Nucleus accumbens (tissue), 56 donors: ENCODE data around the gene ZSCAN18.

Source experiments
- DNase-seq, 56 donors: peaks; one replicate each; lab custom pipeline; 2025; lab: John Stamatoyannopoulos, UW

ZSCAN18 gene

GRCh38 chr19:58086825-58087710, 11.0 kb downstream of the ZSCAN18 start:
- no peak for DNase-seq

GRCh38 chr19:58085348-58085875, 12.6 kb downstream of the ZSCAN18 start:
- DNase-seq = no peak

GRCh38 chr19:58084596-58085347, 13.3 kb downstream of the ZSCAN18 start:
- DNase-seq = no peak

DNA sequence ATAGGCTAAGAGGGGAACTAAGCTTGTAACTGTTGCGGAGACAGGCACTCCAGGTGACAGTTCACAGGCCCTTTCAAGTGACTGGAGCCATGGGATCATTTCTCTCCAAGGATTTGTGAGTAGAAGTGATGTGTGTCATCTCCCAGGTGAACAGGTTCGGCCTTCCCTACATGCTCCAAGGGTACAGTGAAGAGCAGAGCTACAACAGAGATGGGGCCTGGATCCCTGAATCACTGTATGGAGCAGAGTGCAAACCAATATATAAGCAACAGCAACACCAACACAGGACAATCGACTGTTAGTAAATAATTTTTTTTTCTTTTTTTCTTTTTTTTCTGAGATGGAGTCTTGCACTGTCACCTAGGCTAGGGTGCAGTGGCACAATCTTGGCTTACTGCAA, 15.0 kb downstream of the ZSCAN18 start:
- no peak for DNase-seq

DNA sequence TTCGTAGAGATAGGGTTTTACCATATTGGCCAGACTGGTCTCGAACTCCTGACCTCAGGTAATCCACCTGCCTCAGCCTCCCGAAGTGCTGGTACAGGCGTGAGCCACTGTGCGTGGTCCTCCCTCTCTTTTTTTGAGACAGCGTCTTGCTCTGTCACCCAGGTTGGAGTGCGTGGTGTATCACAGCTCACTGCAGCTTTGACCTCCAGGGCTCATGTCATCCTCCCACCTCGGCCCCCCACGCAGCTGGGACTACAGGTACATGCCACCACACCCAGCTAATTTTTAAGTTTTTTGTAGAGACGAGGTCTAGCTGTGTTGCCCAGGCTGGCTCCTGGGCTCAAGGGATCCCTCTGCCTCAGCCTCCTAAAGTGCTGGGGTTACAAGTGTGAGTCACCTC, 18.2 kb downstream of the ZSCAN18 start:
- DNase-seq = peak in 1 of 56 donors; percentile 52

DNA sequence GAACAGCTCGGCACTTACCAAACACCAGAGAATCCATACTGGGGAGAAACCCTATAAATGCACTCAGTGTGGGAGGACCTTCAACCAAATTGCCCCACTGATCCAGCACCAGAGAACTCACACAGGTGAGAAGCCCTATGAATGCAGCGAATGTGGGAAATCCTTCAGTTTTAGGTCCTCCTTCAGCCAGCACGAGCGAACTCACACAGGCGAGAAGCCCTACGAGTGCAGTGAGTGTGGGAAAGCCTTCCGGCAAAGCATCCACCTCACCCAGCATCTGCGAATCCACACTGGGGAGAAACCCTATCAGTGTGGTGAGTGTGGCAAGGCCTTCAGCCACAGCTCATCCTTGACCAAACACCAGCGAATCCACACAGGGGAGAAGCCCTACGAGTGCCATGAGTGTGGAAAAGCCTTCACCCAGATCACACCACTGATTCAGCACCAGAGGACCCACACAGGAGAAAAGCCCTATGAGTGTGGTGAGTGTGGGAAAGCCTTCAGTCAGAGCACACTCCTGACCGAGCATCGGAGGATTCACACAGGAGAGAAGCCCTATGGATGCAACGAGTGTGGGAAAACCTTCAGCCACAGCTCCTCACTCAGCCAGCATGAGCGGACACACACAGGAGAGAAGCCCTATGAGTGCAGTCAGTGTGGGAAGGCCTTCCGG, 30.7 kb downstream of the ZSCAN18 start:
- no peak for DNase-seq

GRCh38 chr19:58063712-58064111, 34.3 kb downstream of the ZSCAN18 start:
- no peak for DNase-seq

- no peak for DNase-seq
Measured at GRCh38 chr19:58060231-58060630, 37.8 kb downstream of the ZSCAN18 start.

DNA sequence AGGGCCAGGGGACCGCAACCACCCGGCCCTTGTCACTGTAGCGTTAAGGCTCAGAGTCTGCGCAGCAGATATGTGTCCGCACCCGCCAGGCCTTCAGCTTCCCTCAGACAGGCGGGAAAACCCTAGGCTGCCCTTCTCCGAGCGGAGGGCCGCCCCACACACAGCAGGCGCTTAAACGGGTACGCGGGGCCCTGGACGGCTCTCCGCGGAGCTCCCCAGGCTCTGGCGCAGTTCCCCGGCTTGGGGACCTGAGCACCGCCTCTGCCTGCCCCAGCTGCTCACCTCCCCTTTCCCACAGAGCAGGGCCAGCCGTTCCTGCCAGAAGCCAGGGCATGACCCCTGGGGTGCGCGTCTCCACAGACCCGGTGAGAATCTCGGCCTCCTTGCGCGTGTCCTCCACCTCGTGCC, 38.4 kb downstream of the ZSCAN18 start:
- DNase-seq = peak in 4 of 56 donors; percentile 36 to 54 (median 42)

DNA sequence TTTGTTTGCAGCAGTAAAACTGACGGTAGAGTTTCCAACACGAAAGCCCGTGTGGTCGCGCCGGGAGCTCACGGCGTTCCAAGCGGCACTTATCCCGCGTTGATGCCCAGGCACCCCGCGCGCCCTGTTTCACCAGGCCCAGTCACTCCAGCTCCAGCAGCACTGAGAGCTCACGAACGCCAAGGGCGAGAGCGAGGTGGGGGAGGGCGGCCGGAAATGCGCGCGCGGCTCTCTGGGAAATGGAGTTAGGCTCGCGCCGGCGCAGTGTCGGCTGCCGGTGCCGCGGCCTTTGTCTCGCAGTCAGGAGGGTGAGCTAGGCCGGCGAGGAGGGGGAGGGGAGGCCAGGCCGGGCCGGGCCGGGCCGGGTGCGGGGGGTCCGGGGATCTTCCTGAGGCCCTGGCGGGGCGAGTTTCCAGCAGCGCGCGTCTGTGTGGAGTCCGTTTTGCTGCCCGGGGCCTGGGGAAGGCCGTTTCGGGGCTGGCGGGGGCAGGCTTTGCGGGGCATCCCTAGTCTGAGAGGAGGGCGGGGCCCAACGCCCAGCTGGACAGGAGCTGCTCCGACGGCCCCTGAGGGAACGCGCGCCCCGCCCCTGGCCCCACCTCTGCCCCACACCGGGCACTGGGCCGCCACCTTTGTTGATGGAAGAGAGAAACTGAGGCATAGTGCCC, 38.9 kb downstream of the ZSCAN18 start, which contains the start of gene ZNF135:
Gene ZNF135 (plus strand): TSS at position 280 of the 668 bp plus-strand sequence. CDS start 721 bp downstream, outside the sequence.
- peak in 55 of 56 donors; percentile 30 to 94 (median 86) for DNase-seq

GRCh38 chr19:58058467-58058866, 39.6 kb downstream of the ZSCAN18 start:
- DNase-seq = peak in 10 of 56 donors; percentile 5 to 52 (median 24)

DNA sequence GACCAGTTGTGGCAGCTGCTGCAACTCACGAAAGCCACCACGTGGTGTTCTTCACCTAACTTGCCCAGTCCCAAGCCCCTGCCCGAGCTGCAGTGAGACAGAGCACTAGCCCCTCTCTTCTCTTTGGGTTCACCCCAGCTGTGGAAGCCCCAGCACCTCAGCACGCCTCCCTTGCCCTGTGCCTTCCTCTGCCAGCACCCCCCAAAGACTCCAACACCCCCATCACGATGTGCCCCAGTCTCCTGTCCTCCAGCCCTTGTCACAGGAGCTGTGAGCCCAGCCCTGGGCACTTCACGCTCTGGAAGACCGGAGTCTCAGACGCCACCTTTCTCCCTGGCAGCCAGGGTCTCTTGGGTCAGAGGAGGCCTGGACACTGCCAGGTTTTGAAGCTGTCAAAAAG, 41.2 kb downstream of the ZSCAN18 start:
- DNase-seq = no peak

- no peak for DNase-seq
Measured at GRCh38 chr19:58056261-58056660, 41.8 kb downstream of the ZSCAN18 start.

GRCh38 chr19:58054901-58055874, 42.8 kb downstream of the ZSCAN18 start:
- DNase-seq = peak in 50 of 56 donors; percentile 5 to 83 (median 50)

DNA sequence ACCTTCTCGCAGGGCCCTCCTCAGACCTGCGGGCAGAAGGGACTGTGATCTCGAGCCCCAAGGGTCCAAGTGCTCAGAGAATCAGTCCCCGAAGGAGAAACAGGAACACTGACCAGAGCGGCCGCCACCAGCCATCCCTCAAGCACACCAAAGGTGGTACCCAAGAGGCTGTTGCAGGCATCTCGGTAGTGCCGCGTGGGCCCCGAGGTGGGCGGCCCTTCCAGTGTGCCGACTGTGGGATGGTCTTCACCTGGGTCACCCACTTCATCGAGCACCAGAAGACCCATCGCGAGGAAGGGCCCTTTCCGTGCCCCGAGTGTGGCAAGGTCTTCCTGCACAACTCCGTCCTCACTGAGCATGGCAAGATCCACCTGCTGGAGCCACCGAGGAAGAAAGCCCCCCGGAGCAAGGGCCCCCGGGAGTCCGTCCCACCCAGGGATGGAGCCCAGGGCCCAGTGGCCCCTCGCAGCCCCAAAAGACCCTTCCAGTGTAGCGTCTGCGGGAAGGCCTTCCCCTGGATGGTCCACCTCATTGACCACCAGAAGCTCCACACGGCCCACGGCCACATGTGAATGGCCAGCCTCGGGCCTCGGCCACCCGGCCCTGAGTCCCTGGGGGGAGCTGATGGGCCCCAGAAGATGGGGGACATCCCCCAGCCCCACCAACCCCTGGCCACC, 44.4 kb downstream of the ZSCAN18 start:
- no peak for DNase-seq

- no peak for DNase-seq
Measured at GRCh38 chr19:58052256-58052655, 45.8 kb downstream of the ZSCAN18 start.

GRCh38 chr19:58047672-58048071, 50.4 kb downstream of the ZSCAN18 start:
- no peak for DNase-seq

DNA sequence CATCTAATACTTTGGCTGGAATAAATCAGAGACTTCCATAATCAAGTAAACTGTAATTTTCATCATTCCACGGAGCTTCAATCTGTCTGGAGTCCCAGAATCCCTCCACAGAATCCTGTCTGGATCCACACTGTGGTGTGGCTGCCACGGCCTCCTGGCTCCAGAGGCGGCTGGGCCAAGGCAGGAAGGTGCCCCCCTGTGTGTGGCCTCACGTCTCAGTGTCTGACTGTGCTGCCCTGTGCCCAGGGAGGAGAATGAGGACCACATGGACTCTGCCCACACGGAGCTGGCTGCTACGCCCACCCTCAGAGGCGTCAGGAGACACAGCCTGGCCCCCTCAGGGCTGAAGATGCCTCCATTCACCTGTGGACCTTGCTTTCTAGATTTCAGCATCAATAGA, 51.2 kb downstream of the ZSCAN18 start:
- no peak for DNase-seq
